Measurements from ENCODE around the gene ZFAND3. TPM values are rescaled to one million over a fixed set of nuclear protein-coding genes. Genes with fewer than 3 reads are reported as not detected.
A peak's percentile ranks its signal among the peaks of the same experiment; 100 is the strongest.

ZFAND3 gene
- total RNA-seq, 1 experiment from 2014 or later: 64.0 TPM

GRCh38 chr6:37821446-37821845, 1.9 kb downstream of the ZFAND3 start:
- Histone ChIP-seq H3K4me1 (ENCODE audit: insufficient read depth, low read length, poor library complexity, severe bottlenecking) (peaks cover 61% of the 10 kb centered on the region), H3K36me3 (ENCODE audit: insufficient read depth, low read length, poor library complexity, severe bottlenecking) (no peaks in the 10 kb centered on the region), H3K27me3 (replicated peaks; ENCODE audit: insufficient read depth, low read depth, low read length, poor library complexity) (no peaks in the 10 kb centered on the region), H3K4me3 (ENCODE audit: low read depth, low read length, poor library complexity, severe bottlenecking) (peak overlapping the region; percentile 60), H3K27ac (ENCODE audit: low read depth, low read length, poor library complexity, severe bottlenecking) (no peak overlapping the region), H3K9me3 (ENCODE audit: low read depth, low read length, poor library complexity, severe bottlenecking) (no peaks in the 10 kb centered on the region)
- ChIA-PET CTCF (no interaction called here), POLR2A (ENCODE audit: low non-redundant PET) (no interaction called here)
- TF ChIP-seq CTCF (conservative IDR thresholded peaks at IDR 0.05; ENCODE audit: low read depth, low read length) (no peak), EZH2 (IDR thresholded peaks at IDR 0.05; ENCODE audit: borderline replicate concordance, low read depth, low read length, poor library complexity, severe bottlenecking) (no peak)
- DNase-seq (ENCODE audit: low spot score): no peak
- intact Hi-C loops (cut with micrococcal nuclease; ENCODE audit: unreplicated experiment): no loop called here
- BruUV-seq (replicated peaks): no TSS peak

- no peak overlapping the region for H3K27ac ChIP-seq (ENCODE audit: low read depth, low read length, poor library complexity, severe bottlenecking)
- BruUV-seq (replicated peaks): no TSS peak
- TF ChIP-seq CTCF (conservative IDR thresholded peaks at IDR 0.05; ENCODE audit: low read depth, low read length) (no peak), EZH2 (IDR thresholded peaks at IDR 0.05; ENCODE audit: borderline replicate concordance, low read depth, low read length, poor library complexity, severe bottlenecking) (no peak)
- H3K4me1 ChIP-seq (ENCODE audit: insufficient read depth, low read length, poor library complexity, severe bottlenecking): peaks cover 64% of the 10 kb centered on the region
- ChIA-PET POLR2A (ENCODE audit: low non-redundant PET) (interaction anchor here (0.5 to 0.6 kb wide), 2 partner anchors 17 to 305 kb away, joined by 3 read pairs; no protein-coding TSS in a partner anchor), CTCF (no interaction called here)
- intact Hi-C loops (cut with micrococcal nuclease; ENCODE audit: unreplicated experiment): no loop called here
- H3K9me3 ChIP-seq (ENCODE audit: low read depth, low read length, poor library complexity, severe bottlenecking): no peaks in the 10 kb centered on the region
- DNase-seq (ENCODE audit: low spot score): peak; percentile 29
- no peaks in the 10 kb centered on the region for H3K36me3 ChIP-seq (ENCODE audit: insufficient read depth, low read length, poor library complexity, severe bottlenecking)
- H3K27me3 ChIP-seq (replicated peaks; ENCODE audit: insufficient read depth, low read depth, low read length, poor library complexity): no peaks in the 10 kb centered on the region
- H3K4me3 ChIP-seq (ENCODE audit: low read depth, low read length, poor library complexity, severe bottlenecking): no peak overlapping the region
These were observed 3.5 kb downstream of the ZFAND3 start for GRCh38 chr6:37822851-37823682.

- POLR2A ChIA-PET (ENCODE audit: low non-redundant PET): no interaction called here
- CTCF ChIA-PET: no interaction called here
- no peaks in the 10 kb centered on the region for H3K9me3 ChIP-seq (ENCODE audit: low read depth, low read length, poor library complexity, severe bottlenecking)
- no peaks in the 10 kb centered on the region for H3K36me3 ChIP-seq (ENCODE audit: insufficient read depth, low read length, poor library complexity, severe bottlenecking)
- no peak for DNase-seq (ENCODE audit: low spot score)
- intact Hi-C loops (cut with micrococcal nuclease; ENCODE audit: unreplicated experiment): no loop called here
- TF ChIP-seq CTCF (conservative IDR thresholded peaks at IDR 0.05; ENCODE audit: low read depth, low read length) (no peak), EZH2 (IDR thresholded peaks at IDR 0.05; ENCODE audit: borderline replicate concordance, low read depth, low read length, poor library complexity, severe bottlenecking) (no peak)
- no peak overlapping the region for H3K27ac ChIP-seq (ENCODE audit: low read depth, low read length, poor library complexity, severe bottlenecking)
- no TSS peak for BruUV-seq (replicated peaks)
- peaks cover 66% of the 10 kb centered on the region for H3K4me1 ChIP-seq (ENCODE audit: insufficient read depth, low read length, poor library complexity, severe bottlenecking)
- no peaks in the 10 kb centered on the region for H3K27me3 ChIP-seq (replicated peaks; ENCODE audit: insufficient read depth, low read depth, low read length, poor library complexity)
- no peak overlapping the region for H3K4me3 ChIP-seq (ENCODE audit: low read depth, low read length, poor library complexity, severe bottlenecking)
These were observed 4.6 kb downstream of the ZFAND3 start for GRCh38 chr6:37824170-37824569.
